SW 1271 (cell line): Measurements from ENCODE around the gene ZBTB3.
A peak's percentile ranks its signal among the peaks of the same experiment; 100 is the strongest.
"Not testable (repeated sequence)": the region's sequence is repeated elsewhere in the genome, so short reads cannot be mapped to it uniquely, and the experiment has no call there.

ENCODE experiments used
- DNase-seq, 2 experiments: peaks; one replicate each; lab custom pipeline; 2025; lab: John Stamatoyannopoulos, UW

The ZBTB3 gene

GRCh38 chr11:62716206-62716605 is 37.8 kb downstream of the ZBTB3 start:
- no peak for DNase-seq

- DNase-seq = no peak
Measured at GRCh38 chr11:62715150-62716130, 38.5 kb downstream of the ZBTB3 start.

- DNase-seq = no peak
Measured at GRCh38 chr11:62713343-62713742, 40.6 kb downstream of the ZBTB3 start.

- no peak for DNase-seq
Measured at GRCh38 chr11:62712861-62713260, 41.1 kb downstream of the ZBTB3 start.

GRCh38 chr11:62712276-62712812 is 41.6 kb downstream of the ZBTB3 start:
- no peak for DNase-seq

GRCh38 chr11:62710001-62710345 is 44.0 kb downstream of the ZBTB3 start:
- no peak for DNase-seq

GRCh38 chr11:62709247-62710000 is 44.5 kb downstream of the ZBTB3 start:
- DNase-seq = peak; percentile 89 to 97

GRCh38 chr11:62708793-62709192 is 45.2 kb downstream of the ZBTB3 start:
- no peak for DNase-seq

GRCh38 chr11:62708392-62708791 is 45.6 kb downstream of the ZBTB3 start:
- DNase-seq = no peak

- no peak for DNase-seq
Measured at GRCh38 chr11:62707277-62707861, 46.6 kb downstream of the ZBTB3 start, which contains the start of the genes BSCL2 and GNG3. Gene BSCL2, minus strand, starts transcription at chr11:62707424. Its CDS starts 229 bp downstream, at chr11:62707195. Gene GNG3, plus strand, starts transcription at chr11:62707676. Its CDS starts 620 bp downstream, at chr11:62708296.

GRCh38 chr11:62706850-62707247 is 47.1 kb downstream of the ZBTB3 start:
- no peak for DNase-seq

GRCh38 chr11:62705880-62706849 is 47.8 kb downstream of the ZBTB3 start:
- DNase-seq = peak; percentile 79 to 87

- no peak for DNase-seq
Measured at GRCh38 chr11:62705413-62705812, 48.5 kb downstream of the ZBTB3 start.

- DNase-seq = not testable (repeated sequence)
Measured at GRCh38 chr11:62703921-62704320, 50.0 kb downstream of the ZBTB3 start.

GRCh38 chr11:62702246-62702645 is 51.7 kb downstream of the ZBTB3 start:
- no peak for DNase-seq
